Activated T-cell treated with anti-CD3 and anti-CD28 coated beads for 48 hours (primary cell): ENCODE measurements around the gene IL17RE.
A peak's percentile ranks its signal among the peaks of the same experiment; 100 is the strongest.

ENCODE experiments used
- DNase-seq: peaks from one replicate; pipeline ENCODE4 v3.0.0-alpha.2; 2020; ENCODE audit warnings: low read depth

IL17RE gene

GRCh38 chr3:9903904-9904303, 1.3 kb downstream of the IL17RE start:
- no peak for DNase-seq

GRCh38 chr3:9906480-9906879, 3.8 kb downstream of the IL17RE start:
- no peak for DNase-seq

GRCh38 chr3:9908286-9908685, 5.6 kb downstream of the IL17RE start:
- no peak for DNase-seq

GRCh38 chr3:9909221-9910013, 6.8 kb downstream of the IL17RE start:
- DNase-seq, result no peak

GRCh38 chr3:9911863-9912262, 9.2 kb downstream of the IL17RE start:
- DNase-seq, result no peak

- no peak for DNase-seq
These were observed 9.8 kb downstream of the IL17RE start for GRCh38 chr3:9912294-9912935.

GRCh38 chr3:9913601-9914000, 11.0 kb downstream of the IL17RE start:
- no peak for DNase-seq

GRCh38 chr3:9914011-9914410, 11.4 kb downstream of the IL17RE start:
- no peak for DNase-seq

- no peak for DNase-seq
These were observed 12.1 kb downstream of the IL17RE start for GRCh38 chr3:9914559-9915253.

- DNase-seq, result peak; percentile 26
These were observed 12.8 kb downstream of the IL17RE start for GRCh38 chr3:9915254-9916141.

GRCh38 chr3:9916346-9916733, 13.7 kb downstream of the IL17RE start:
- DNase-seq, result no peak

- DNase-seq, result peak; percentile 36
These were observed 14.4 kb downstream of the IL17RE start, which contains the start of gene IL17RC for GRCh38 chr3:9916734-9917680. IL17RC (plus strand) TSS chr3:9917098; CDS start chr3:9917316, 218 bp downstream.

- no peak for DNase-seq
These were observed 15.2 kb downstream of the IL17RE start for GRCh38 chr3:9917820-9918219.

GRCh38 chr3:9918261-9919038, 15.8 kb downstream of the IL17RE start:
- no peak for DNase-seq

- no peak for DNase-seq
These were observed 25.5 kb downstream of the IL17RE start for GRCh38 chr3:9928158-9928557.

- no peak for DNase-seq
These were observed 28.3 kb downstream of the IL17RE start for GRCh38 chr3:9930804-9931418.

GRCh38 chr3:9932535-9932842, 29.8 kb downstream of the IL17RE start:
- DNase-seq, result no peak

- DNase-seq, result peak; percentile 89
These were observed 30.4 kb downstream of the IL17RE start for GRCh38 chr3:9932843-9933560.
